Mesothelial cell of epicardium (in vitro differentiated cells): ENCODE data around the gene SCARB1. TPM values are rescaled to one million over a fixed set of nuclear protein-coding genes. Genes with fewer than 3 reads are reported as not detected.

Source experiments
- DNase-seq, 2 experiments: peaks; one replicate each; pipeline ENCODE4 v3.0.0; 2021; ENCODE audit warnings: low spot score in 2 of 2; ENCODE audit not compliant: unreplicated experiment in 2 of 2
- H3K27ac Mint-ChIP-seq: 2 replicates; pipeline ENCODE4 v1.8.0; 2021; ENCODE audit warnings: mixed read lengths
- H3K27me3 Mint-ChIP-seq: 2 replicates; pipeline ENCODE4 v1.8.0; 2021; ENCODE audit warnings: low read depth, mixed read lengths
- H3K36me3 Mint-ChIP-seq: 2 replicates; pipeline ENCODE4 v1.8.0; 2021; ENCODE audit warnings: mixed read lengths
- H3K4me1 Mint-ChIP-seq: 2 replicates; pipeline ENCODE4 v1.8.0; 2021; ENCODE audit warnings: mixed read lengths
- H3K4me3 Mint-ChIP-seq: 2 replicates; pipeline ENCODE4 v1.8.0; 2021; ENCODE audit warnings: mild to moderate bottlenecking, moderate library complexity, mixed read lengths
- H3K9me3 Mint-ChIP-seq: 2 replicates; pipeline ENCODE4 v1.8.0; 2021; ENCODE audit warnings: mixed read lengths
- CTCF ChIP-seq: fragments of 200-600 bp; sonication (generic); IDR thresholded peaks from one replicate; pipeline ENCODE4 v1.5.0; 2021; ENCODE audit warnings: antibody characterized with exemption; ENCODE audit not compliant: unreplicated experiment
- total RNA-seq: library from RNA; stranded (reverse); gene quantifications from 3 replicates; pipeline ENCODE4 v1.2.1, GENCODE V29; 2021

SCARB1 gene
- total RNA-seq, 1 donor from 2014 or later: 40.2 TPM

DNA sequence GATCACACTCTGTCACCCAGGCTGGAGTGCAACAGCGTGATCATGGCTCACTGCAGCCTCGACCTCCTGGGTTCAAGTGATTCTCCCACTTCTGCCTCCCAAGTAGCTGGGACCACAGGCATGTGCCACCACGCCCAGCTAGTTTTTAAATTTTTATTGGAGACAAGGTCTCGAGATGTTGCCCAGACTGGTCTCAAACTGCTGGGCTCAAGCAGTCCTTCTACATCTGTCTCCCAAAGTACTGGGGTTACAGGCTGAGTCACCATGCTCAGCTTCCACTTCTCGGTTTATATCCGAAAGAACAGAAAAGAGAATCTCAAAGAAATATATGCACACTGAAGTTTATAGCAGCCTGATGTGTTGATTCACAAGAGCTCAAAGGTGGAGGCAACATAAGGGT is 107.5 kb downstream of the SCARB1 start:
- no peak for DNase-seq

GRCh38 chr12:124755801-124756148 is 107.9 kb downstream of the SCARB1 start:
- Mint-ChIP-seq H3K27me3 (peaks cover 7% of the 10 kb centered on the region), H3K27ac (no peak overlapping the region), H3K36me3 (peaks cover 1% of the 10 kb centered on the region), H3K4me1 (peaks cover 47% of the 10 kb centered on the region), H3K9me3 (peaks cover 19% of the 10 kb centered on the region), H3K4me3 (no peak overlapping the region)
- DNase-seq: no peak
- TF ChIP-seq CTCF: no peak

More for the DNA sequence above, 107.5 kb downstream of the SCARB1 start:
- no peak overlapping the region for H3K4me3 Mint-ChIP-seq
- H3K27me3 Mint-ChIP-seq: peaks cover 7% of the 10 kb centered on the region
- peaks cover 19% of the 10 kb centered on the region for H3K9me3 Mint-ChIP-seq
- TF ChIP-seq CTCF: no peak
- peaks cover 43% of the 10 kb centered on the region for H3K4me1 Mint-ChIP-seq
- H3K36me3 Mint-ChIP-seq: peaks cover 1% of the 10 kb centered on the region
- H3K27ac Mint-ChIP-seq: no peak overlapping the region

GRCh38 chr12:124754949-124755800 is 108.5 kb downstream of the SCARB1 start:
- H3K27ac Mint-ChIP-seq: peak overlapping the region; percentile 84
- peaks cover 44% of the 10 kb centered on the region for H3K4me1 Mint-ChIP-seq
- peaks cover 19% of the 10 kb centered on the region for H3K9me3 Mint-ChIP-seq
- peaks cover 4% of the 10 kb centered on the region for H3K27me3 Mint-ChIP-seq
- H3K4me3 Mint-ChIP-seq: no peak overlapping the region
- peaks cover 1% of the 10 kb centered on the region for H3K36me3 Mint-ChIP-seq
- no peak for TF ChIP-seq CTCF
- DNase-seq: no peak

- Mint-ChIP-seq H3K36me3 (peaks cover 1% of the 10 kb centered on the region), H3K27me3 (no peaks in the 10 kb centered on the region), H3K4me1 (peaks cover 39% of the 10 kb centered on the region), H3K4me3 (no peak overlapping the region), H3K27ac (no peak overlapping the region), H3K9me3 (peaks cover 19% of the 10 kb centered on the region)
- TF ChIP-seq CTCF: no peak
- DNase-seq: no peak
Measured at GRCh38 chr12:124754491-124754890, 109.2 kb downstream of the SCARB1 start.

DNA sequence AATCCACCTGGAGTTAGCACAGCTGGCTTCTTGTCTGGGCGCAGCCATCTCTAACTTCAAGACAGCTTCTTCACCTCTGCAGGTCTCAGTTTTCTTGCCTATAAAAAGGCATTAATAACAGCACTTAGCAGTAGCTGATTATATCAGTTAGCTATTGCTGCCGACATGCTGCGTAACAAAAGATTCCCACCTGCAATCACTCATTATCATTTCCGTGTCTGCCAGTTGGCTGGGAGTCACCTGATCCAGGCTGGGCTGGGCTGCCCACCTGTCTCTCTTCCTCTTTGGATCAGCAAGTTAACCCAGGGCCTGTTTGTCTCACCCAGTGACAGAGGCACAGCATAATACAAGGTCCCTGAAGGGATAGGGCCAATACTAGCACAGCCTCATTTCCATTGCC is 109.7 kb downstream of the SCARB1 start:
- Mint-ChIP-seq H3K36me3 (peaks cover 1% of the 10 kb centered on the region), H3K4me3 (no peak overlapping the region), H3K27ac (no peak overlapping the region), H3K27me3 (no peaks in the 10 kb centered on the region), H3K4me1 (peaks cover 34% of the 10 kb centered on the region), H3K9me3 (peaks cover 19% of the 10 kb centered on the region)
- TF ChIP-seq CTCF: no peak
- DNase-seq: no peak
